HG02943 (cell line): ENCODE data around the gene ZNF284.
"Not testable (repeated sequence)": the region's sequence is repeated elsewhere in the genome, so short reads cannot be mapped to it uniquely, and the experiment has no call there.

Source experiments
- ATAC-seq: cut with Tn5 transposase; IDR thresholded peaks from one replicate; pipeline ENCODE4 v1.9.1; 2021; ENCODE audit warnings: mild to moderate bottlenecking, low read depth, moderate library complexity; ENCODE audit not compliant: unreplicated experiment

The ZNF284 gene

GRCh38 chr19:44109458-44109857 lies 37.5 kb downstream of the ZNF284 start:
- ATAC-seq: no peak

GRCh38 chr19:44111910-44112463 lies 40.0 kb downstream of the ZNF284 start:
- no peak for ATAC-seq

- no peak for ATAC-seq
These were observed 40.8 kb downstream of the ZNF284 start for GRCh38 chr19:44112802-44113137.

GRCh38 chr19:44113138-44113783 lies 41.3 kb downstream of the ZNF284 start, which contains the start of gene ZNF225:
TSS of gene ZNF225 (plus strand) at chr19:44113399. CDS start at chr19:44115828, 2,429 bp downstream.
- ATAC-seq: peak; percentile 88

GRCh38 chr19:44113784-44114390 lies 41.9 kb downstream of the ZNF284 start:
- no peak for ATAC-seq

GRCh38 chr19:44121162-44121561 lies 49.2 kb downstream of the ZNF284 start:
- ATAC-seq: not testable (repeated sequence)

- ATAC-seq: no peak
These were observed 60.0 kb downstream of the ZNF284 start for GRCh38 chr19:44131955-44132354.
